Osteoblast (primary cell): ENCODE data around the gene AFF2. TPM values are rescaled to one million over a fixed set of nuclear protein-coding genes. Genes with fewer than 3 reads are reported as not detected.

Experiments
- DNase-seq: peaks from one replicate; pipeline ENCODE4 v3.0.0; 2011; ENCODE audit warnings: low spot score, mixed read lengths; ENCODE audit not compliant: insufficient read length; ENCODE audit errors: missing footprints
- H2AFZ ChIP-seq: 2 replicates; pipeline ENCODE4 v1.6.0; 2011; ENCODE audit warnings: mild to moderate bottlenecking, low read length
- H3K27ac ChIP-seq: 2 replicates; pipeline ENCODE4 v1.5.1; 2011; ENCODE audit warnings: mild to moderate bottlenecking, low read depth, low read length, moderate library complexity
- H3K27me3 ChIP-seq: 2 replicates; pipeline ENCODE4 v1.6.0; 2012; ENCODE audit warnings: mild to moderate bottlenecking, control low read depth, inconsistent platforms, low read length, moderate library complexity; ENCODE audit not compliant: insufficient read depth
- H3K36me3 ChIP-seq: 2 replicates; pipeline ENCODE4 v1.5.1; 2011; ENCODE audit warnings: mild to moderate bottlenecking, low read length, control low read depth, moderate library complexity; ENCODE audit not compliant: insufficient read depth
- H3K4me1 ChIP-seq: 2 replicates; pipeline ENCODE4 v1.5.1; 2011; ENCODE audit warnings: mild to moderate bottlenecking, low read length, control low read depth, moderate library complexity; ENCODE audit not compliant: insufficient read depth
- H3K4me2 ChIP-seq: 2 replicates; pipeline ENCODE4 v1.6.0; 2011; ENCODE audit warnings: mild to moderate bottlenecking, low read length; ENCODE audit not compliant: insufficient read depth
- H3K4me3 ChIP-seq: fragments of 200-600 bp; sonication (generic); 3 replicates; pipeline ENCODE4 v1.5.1; 2012; ENCODE audit warnings: mild to moderate bottlenecking, low read length, inconsistent platforms; ENCODE audit not compliant: insufficient read depth
- H3K79me2 ChIP-seq: 2 replicates; pipeline ENCODE4 v1.6.0; 2012; ENCODE audit warnings: mild to moderate bottlenecking, low read length, control low read depth, inconsistent platforms; ENCODE audit not compliant: insufficient read depth
- H3K9me3 ChIP-seq: 2 replicates; pipeline ENCODE4 v1.5.1; 2011; ENCODE audit warnings: low read depth, low read length, control low read depth
- H4K20me1 ChIP-seq: 2 replicates; pipeline ENCODE4 v1.6.0; 2012; ENCODE audit warnings: mild to moderate bottlenecking, low read length, control low read depth; ENCODE audit not compliant: insufficient read depth
- total RNA-seq: library from RNA; depleted of rRNA; stranded (reverse); fragments of >200 nt; gene quantifications from 2 replicates; pipeline ENCODE4 v1.2.3, GENCODE V29; 2012
- TF ChIP-seq, protein P1 (sequence below): IDR thresholded peaks from 2 replicates; pipeline ENCODE4 v1.5.1; 2011; ENCODE audit warnings: mild to moderate bottlenecking, low read depth, low read length, moderate library complexity; ENCODE audit errors: extremely low read depth

The AFF2 gene
- total RNA-seq, 1 donor = 10.9 TPM

DNA sequence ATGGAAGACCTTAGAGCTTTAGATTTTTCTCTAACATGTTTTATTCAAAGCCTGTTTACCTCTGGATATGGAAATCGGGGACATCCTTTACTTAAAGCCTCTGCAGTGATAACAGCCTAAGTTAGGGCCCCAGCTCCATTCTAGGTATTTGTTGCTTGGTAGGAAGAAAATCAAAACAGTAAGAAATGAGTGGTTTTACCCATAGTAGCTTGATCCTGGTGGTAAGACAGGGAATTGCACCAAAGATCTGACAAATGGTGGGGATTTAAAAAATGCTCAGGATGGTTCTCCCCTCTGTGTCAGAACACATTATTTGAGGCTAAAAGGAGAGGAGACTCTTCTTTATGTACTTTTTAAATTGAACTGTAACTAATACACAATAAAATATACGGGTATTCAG, 52.4 kb downstream of the AFF2 start:
- Histone ChIP-seq H3K27me3 (no peaks in the 10 kb centered on the region), H4K20me1 (no peaks in the 10 kb centered on the region), H3K4me2 (no peak overlapping the region), H3K27ac (no peak overlapping the region), H3K9me3 (no peaks in the 10 kb centered on the region), H3K79me2 (no peaks in the 10 kb centered on the region), H3K4me1 (no peaks in the 10 kb centered on the region), H3K36me3 (no peaks in the 10 kb centered on the region), H2AFZ (no peak overlapping the region), H3K4me3 (no peak overlapping the region)
- TF ChIP-seq, protein P1, sequence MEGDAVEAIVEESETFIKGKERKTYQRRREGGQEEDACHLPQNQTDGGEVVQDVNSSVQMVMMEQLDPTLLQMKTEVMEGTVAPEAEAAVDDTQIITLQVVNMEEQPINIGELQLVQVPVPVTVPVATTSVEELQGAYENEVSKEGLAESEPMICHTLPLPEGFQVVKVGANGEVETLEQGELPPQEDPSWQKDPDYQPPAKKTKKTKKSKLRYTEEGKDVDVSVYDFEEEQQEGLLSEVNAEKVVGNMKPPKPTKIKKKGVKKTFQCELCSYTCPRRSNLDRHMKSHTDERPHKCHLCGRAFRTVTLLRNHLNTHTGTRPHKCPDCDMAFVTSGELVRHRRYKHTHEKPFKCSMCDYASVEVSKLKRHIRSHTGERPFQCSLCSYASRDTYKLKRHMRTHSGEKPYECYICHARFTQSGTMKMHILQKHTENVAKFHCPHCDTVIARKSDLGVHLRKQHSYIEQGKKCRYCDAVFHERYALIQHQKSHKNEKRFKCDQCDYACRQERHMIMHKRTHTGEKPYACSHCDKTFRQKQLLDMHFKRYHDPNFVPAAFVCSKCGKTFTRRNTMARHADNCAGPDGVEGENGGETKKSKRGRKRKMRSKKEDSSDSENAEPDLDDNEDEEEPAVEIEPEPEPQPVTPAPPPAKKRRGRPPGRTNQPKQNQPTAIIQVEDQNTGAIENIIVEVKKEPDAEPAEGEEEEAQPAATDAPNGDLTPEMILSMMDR = peak; percentile 10
- DNase-seq = no peak

DNA sequence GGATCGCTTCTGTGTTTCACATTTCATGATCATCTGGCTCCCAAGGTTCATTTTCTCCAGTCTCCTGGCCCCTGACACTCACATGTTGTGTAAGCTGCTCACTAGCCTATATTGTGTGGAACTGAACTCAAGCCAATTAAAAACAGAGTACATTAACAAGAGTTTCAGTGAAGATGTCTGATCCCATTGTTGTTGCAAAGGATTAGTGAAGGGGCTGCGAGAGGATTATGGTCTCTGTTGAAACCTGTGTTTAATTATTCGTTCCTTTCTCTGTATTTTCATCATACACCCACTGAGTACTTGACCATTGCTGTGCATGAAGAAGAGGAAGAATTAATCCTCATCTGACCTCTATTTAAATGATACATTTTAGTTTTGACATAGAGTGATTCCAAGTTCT, 54.7 kb downstream of the AFF2 start:
- Histone ChIP-seq H3K27me3 (no peaks in the 10 kb centered on the region), H3K4me3 (no peak overlapping the region), H4K20me1 (no peaks in the 10 kb centered on the region), H3K4me1 (no peaks in the 10 kb centered on the region), H3K79me2 (no peaks in the 10 kb centered on the region), H3K4me2 (no peak overlapping the region), H3K27ac (no peak overlapping the region), H3K9me3 (no peaks in the 10 kb centered on the region), H3K36me3 (no peaks in the 10 kb centered on the region), H2AFZ (no peak overlapping the region)
- DNase-seq = no peak
- TF ChIP-seq, protein P1 = no peak

DNA sequence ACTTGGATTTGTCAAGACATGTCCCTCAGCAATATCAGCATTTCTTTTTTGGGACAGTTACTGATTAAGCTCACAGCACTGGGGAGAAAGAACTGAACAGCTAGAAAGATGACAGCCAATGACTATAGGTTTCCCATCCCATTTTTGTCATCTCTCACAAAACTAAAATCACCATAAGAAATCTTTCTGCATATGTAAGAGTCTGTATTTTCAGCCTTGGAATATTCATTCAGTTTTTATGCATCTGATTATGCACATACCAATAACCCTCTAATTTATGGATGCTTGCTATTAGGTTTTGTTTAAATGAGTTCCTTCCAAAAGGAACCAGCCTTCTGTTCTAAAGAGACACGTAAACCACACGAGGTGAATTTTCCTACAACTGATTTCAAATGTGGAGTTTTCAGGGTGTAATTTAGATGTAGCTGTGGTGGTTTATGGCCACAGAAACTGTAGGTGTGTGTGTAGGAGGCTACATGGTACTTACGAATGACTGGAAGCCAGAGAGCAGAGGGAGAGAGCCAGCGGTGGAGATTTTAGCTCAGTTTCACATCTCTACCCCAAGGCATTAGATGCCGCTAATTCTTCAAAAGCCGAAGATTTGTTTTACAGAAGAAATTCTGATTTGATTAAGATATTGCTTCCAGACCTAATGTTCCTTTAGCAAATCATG, 55.3 kb downstream of the AFF2 start:
- no peak overlapping the region for H2AFZ ChIP-seq
- TF ChIP-seq, protein P1 = no peak

GRCh38 chrX:148556498-148556897, 56.1 kb downstream of the AFF2 start:
- Histone ChIP-seq H3K4me3 (no peak overlapping the region), H3K9me3 (no peaks in the 10 kb centered on the region), H3K36me3 (no peaks in the 10 kb centered on the region), H4K20me1 (no peaks in the 10 kb centered on the region), H3K79me2 (no peaks in the 10 kb centered on the region), H3K27ac (no peak overlapping the region), H2AFZ (no peak overlapping the region), H3K27me3 (no peaks in the 10 kb centered on the region), H3K4me2 (no peak overlapping the region), H3K4me1 (no peaks in the 10 kb centered on the region)
- DNase-seq = no peak
- TF ChIP-seq, protein P1 = no peak

More for the DNA sequence above, 55.3 kb downstream of the AFF2 start:
- H3K79me2 ChIP-seq = no peaks in the 10 kb centered on the region
- H3K4me2 ChIP-seq = no peak overlapping the region
- no peak overlapping the region for H3K27ac ChIP-seq
- DNase-seq = no peak
- no peak overlapping the region for H3K4me3 ChIP-seq
- no peaks in the 10 kb centered on the region for H3K36me3 ChIP-seq
- H3K9me3 ChIP-seq = no peaks in the 10 kb centered on the region
- H3K4me1 ChIP-seq = no peaks in the 10 kb centered on the region
- no peaks in the 10 kb centered on the region for H3K27me3 ChIP-seq
- no peaks in the 10 kb centered on the region for H4K20me1 ChIP-seq
